ENCODE measurements around the gene STRN. TPM values are rescaled to one million over a fixed set of nuclear protein-coding genes. Genes with fewer than 3 reads are reported as not detected.

The STRN gene
- total RNA-seq, 2 experiments from 2014 or later = 20.4 to 20.8 TPM

DNA sequence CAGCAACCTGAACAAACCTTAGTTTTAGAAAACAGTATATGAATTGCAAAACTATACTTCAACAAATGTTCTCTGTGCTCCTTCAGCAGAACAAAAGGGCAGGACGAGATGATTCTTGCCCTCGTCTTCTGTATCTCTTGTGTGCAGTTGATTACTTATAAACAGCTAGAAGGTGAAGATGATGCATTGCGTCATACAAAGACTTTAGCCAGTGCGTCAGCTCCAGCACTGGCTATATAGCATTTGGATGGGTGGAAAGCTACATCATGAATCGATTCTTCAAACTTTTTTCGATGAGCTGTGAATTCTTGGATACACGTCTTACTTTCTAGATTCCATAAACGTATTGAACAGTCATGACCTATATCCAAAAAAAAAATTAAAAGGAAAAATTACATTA, 117.1 kb downstream of the STRN start:
- H3K36me3 ChIP-seq (ENCODE audit: insufficient read depth, low read length) = peaks cover 33% of the 10 kb centered on the region
- Mint-ChIP-seq H3K4me1 (ENCODE audit: low read depth) (no peaks in the 10 kb centered on the region), H3K27ac (no peak overlapping the region), H3K27me3 (no peaks in the 10 kb centered on the region), H3K36me3 (ENCODE audit: low read depth) (peaks cover 72% of the 10 kb centered on the region), H3K4me3 (no peak overlapping the region), H3K9me3 (no peaks in the 10 kb centered on the region)
- no peaks in the 10 kb centered on the region for H3K4me1 ChIP-seq (ENCODE audit: insufficient read depth, low read length)
- no peaks in the 10 kb centered on the region for H3K27me3 ChIP-seq (ENCODE audit: control insufficient read depth in 1 of 2, insufficient read depth in 2 of 2, low read length in 2 of 2)
- POLR2A ChIA-PET = no interaction called here
- H3K9me3 ChIP-seq (ENCODE audit: control insufficient read depth in 1 of 2, insufficient read depth in 1 of 2, low read length in 2 of 2) = no peaks in the 10 kb centered on the region
- intact Hi-C loops (cut with DNase I, micrococcal nuclease) = no loop called here
- H3K4me3 ChIP-seq (ENCODE audit: low read length) = no peak overlapping the region
- no peak for ATAC-seq (ENCODE audit: poor library complexity)
- no peak for DNase-seq
- TF ChIP-seq, protein P1, sequence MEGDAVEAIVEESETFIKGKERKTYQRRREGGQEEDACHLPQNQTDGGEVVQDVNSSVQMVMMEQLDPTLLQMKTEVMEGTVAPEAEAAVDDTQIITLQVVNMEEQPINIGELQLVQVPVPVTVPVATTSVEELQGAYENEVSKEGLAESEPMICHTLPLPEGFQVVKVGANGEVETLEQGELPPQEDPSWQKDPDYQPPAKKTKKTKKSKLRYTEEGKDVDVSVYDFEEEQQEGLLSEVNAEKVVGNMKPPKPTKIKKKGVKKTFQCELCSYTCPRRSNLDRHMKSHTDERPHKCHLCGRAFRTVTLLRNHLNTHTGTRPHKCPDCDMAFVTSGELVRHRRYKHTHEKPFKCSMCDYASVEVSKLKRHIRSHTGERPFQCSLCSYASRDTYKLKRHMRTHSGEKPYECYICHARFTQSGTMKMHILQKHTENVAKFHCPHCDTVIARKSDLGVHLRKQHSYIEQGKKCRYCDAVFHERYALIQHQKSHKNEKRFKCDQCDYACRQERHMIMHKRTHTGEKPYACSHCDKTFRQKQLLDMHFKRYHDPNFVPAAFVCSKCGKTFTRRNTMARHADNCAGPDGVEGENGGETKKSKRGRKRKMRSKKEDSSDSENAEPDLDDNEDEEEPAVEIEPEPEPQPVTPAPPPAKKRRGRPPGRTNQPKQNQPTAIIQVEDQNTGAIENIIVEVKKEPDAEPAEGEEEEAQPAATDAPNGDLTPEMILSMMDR (IDR thresholded peaks at IDR 0.05) = no peak
- H3K27ac ChIP-seq (ENCODE audit: low read depth in 1 of 2, low read length in 2 of 2) = no peak overlapping the region
- CTCF ChIA-PET = no interaction called here

DNA sequence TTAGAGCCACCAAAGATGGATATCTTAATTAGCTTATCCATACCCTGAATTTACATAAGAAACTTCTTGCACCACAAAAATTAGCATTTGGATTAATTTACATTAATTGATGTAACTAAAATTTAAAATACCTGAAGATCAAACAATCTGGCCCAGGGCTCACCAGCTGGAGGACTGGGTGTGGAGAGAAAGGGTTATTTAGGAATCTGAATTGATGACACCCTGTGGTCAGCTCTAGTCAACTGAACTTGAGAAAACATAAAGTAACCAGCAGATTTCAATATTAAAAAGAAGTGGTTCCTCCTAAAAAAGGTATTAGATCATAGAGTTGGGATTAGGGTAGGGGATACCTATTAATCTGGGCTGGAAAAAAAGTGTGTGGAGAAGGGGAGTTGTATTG, 122.5 kb downstream of the STRN start:
- Histone ChIP-seq H3K9me3 (ENCODE audit: control insufficient read depth in 1 of 2, insufficient read depth in 1 of 2, low read length in 2 of 2) (no peaks in the 10 kb centered on the region), H3K36me3 (ENCODE audit: insufficient read depth, low read length) (peaks cover 9% of the 10 kb centered on the region), H3K27ac (ENCODE audit: low read depth in 1 of 2, low read length in 2 of 2) (no peak overlapping the region), H3K4me3 (ENCODE audit: low read length) (no peak overlapping the region), H3K27me3 (ENCODE audit: control insufficient read depth in 1 of 2, insufficient read depth in 2 of 2, low read length in 2 of 2) (no peaks in the 10 kb centered on the region), H3K4me1 (ENCODE audit: insufficient read depth, low read length) (no peaks in the 10 kb centered on the region)
- ChIA-PET POLR2A (no interaction called here), CTCF (no interaction called here)
- ATAC-seq (ENCODE audit: poor library complexity) (no peak), DNase-seq (no peak)
- no peak overlapping the region for H3K27ac Mint-ChIP-seq
- no peaks in the 10 kb centered on the region for H3K4me1 Mint-ChIP-seq (ENCODE audit: low read depth)
- no peaks in the 10 kb centered on the region for H3K9me3 Mint-ChIP-seq
- H3K27me3 Mint-ChIP-seq = no peaks in the 10 kb centered on the region
- TF ChIP-seq, protein P1 (IDR thresholded peaks at IDR 0.05) = no peak
- H3K4me3 Mint-ChIP-seq = no peak overlapping the region
- peaks cover 33% of the 10 kb centered on the region for H3K36me3 Mint-ChIP-seq (ENCODE audit: low read depth)
- intact Hi-C loops (cut with DNase I, micrococcal nuclease) = no loop called here

DNA sequence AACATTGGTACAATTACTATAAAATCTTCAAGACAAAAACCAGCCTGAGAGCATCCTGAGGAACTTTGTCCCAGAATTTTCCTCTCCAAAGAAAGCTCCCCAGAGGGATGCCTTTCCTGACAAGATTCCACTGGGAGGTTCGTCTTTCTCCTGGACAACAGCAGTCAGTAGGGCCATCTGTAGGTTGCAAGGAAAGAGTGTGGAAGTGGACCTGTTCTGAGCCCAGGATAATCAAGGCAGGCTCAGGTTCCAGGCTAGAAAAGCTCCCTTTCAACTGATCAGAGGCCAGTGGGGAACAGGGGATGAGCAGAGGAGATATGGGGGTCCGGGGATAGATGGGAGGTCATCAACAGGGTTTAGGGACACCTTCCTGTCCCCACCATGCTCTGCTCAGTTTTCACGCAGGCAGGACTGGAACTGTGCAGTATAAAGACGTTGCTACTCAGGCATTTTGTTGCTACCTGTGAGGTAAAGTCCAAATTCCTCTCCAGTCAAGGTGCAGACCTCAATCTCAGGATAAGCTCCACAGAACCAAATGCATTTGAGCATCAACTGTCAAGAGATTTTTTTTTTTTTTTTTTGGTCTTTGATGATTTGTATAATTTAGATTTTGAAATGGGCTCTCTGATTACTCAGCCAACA, 126.2 kb downstream of the STRN start:
- no peaks in the 10 kb centered on the region for H3K4me1 ChIP-seq (ENCODE audit: insufficient read depth, low read length)
- no peak for DNase-seq
- H3K9me3 ChIP-seq (ENCODE audit: control insufficient read depth in 1 of 2, insufficient read depth in 1 of 2, low read length in 2 of 2) = no peaks in the 10 kb centered on the region
- intact Hi-C loops (cut with DNase I, micrococcal nuclease) = no loop called here
- no peak overlapping the region for H3K27ac ChIP-seq (ENCODE audit: low read depth in 1 of 2, low read length in 2 of 2)
- no peak for ATAC-seq (ENCODE audit: poor library complexity)
- no peaks in the 10 kb centered on the region for H3K27me3 Mint-ChIP-seq
- no peak overlapping the region for H3K4me3 ChIP-seq (ENCODE audit: low read length)
- no peak overlapping the region for H3K27ac Mint-ChIP-seq
- no peaks in the 10 kb centered on the region for H3K9me3 Mint-ChIP-seq
- H3K27me3 ChIP-seq (ENCODE audit: control insufficient read depth in 1 of 2, insufficient read depth in 2 of 2, low read length in 2 of 2) = no peaks in the 10 kb centered on the region
- ChIA-PET POLR2A (no interaction called here), CTCF (no interaction called here)
- no peak overlapping the region for H3K4me3 Mint-ChIP-seq
- H3K36me3 Mint-ChIP-seq (ENCODE audit: low read depth) = peaks cover 10% of the 10 kb centered on the region
- no peaks in the 10 kb centered on the region for H3K36me3 ChIP-seq (ENCODE audit: insufficient read depth, low read length)
- peaks cover 4% of the 10 kb centered on the region for H3K4me1 Mint-ChIP-seq (ENCODE audit: low read depth)
- TF ChIP-seq, protein P1 (IDR thresholded peaks at IDR 0.05) = no peak

All from CD4-positive, alpha-beta T cell (primary cell).